ENCODE results near the gene TPK1. TPM values are rescaled to one million over a fixed set of nuclear protein-coding genes. Genes with fewer than 3 reads are reported as not detected.

Gene TPK1
- total RNA-seq, 1 donor from 2014 or later: 2.2 TPM

GRCh38 chr7:144659211-144659610 lies 176.6 kb downstream of the TPK1 start:
- TF ChIP-seq, protein P1, sequence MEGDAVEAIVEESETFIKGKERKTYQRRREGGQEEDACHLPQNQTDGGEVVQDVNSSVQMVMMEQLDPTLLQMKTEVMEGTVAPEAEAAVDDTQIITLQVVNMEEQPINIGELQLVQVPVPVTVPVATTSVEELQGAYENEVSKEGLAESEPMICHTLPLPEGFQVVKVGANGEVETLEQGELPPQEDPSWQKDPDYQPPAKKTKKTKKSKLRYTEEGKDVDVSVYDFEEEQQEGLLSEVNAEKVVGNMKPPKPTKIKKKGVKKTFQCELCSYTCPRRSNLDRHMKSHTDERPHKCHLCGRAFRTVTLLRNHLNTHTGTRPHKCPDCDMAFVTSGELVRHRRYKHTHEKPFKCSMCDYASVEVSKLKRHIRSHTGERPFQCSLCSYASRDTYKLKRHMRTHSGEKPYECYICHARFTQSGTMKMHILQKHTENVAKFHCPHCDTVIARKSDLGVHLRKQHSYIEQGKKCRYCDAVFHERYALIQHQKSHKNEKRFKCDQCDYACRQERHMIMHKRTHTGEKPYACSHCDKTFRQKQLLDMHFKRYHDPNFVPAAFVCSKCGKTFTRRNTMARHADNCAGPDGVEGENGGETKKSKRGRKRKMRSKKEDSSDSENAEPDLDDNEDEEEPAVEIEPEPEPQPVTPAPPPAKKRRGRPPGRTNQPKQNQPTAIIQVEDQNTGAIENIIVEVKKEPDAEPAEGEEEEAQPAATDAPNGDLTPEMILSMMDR (conservative IDR thresholded peaks at IDR 0.05; ENCODE audit: low read depth, low read length): no peak
- no peak overlapping the region for H3K4me3 ChIP-seq (ENCODE audit: low read depth, low read length)
- no peak for DNase-seq (ENCODE audit: low read depth)

- TF ChIP-seq, protein P1 (conservative IDR thresholded peaks at IDR 0.05; ENCODE audit: low read depth, low read length): no peak
- no peak for DNase-seq (ENCODE audit: low read depth)
- no peak overlapping the region for H3K4me3 ChIP-seq (ENCODE audit: low read depth, low read length)
These were observed 178.8 kb downstream of the TPK1 start for GRCh38 chr7:144656965-144657517.

DNA sequence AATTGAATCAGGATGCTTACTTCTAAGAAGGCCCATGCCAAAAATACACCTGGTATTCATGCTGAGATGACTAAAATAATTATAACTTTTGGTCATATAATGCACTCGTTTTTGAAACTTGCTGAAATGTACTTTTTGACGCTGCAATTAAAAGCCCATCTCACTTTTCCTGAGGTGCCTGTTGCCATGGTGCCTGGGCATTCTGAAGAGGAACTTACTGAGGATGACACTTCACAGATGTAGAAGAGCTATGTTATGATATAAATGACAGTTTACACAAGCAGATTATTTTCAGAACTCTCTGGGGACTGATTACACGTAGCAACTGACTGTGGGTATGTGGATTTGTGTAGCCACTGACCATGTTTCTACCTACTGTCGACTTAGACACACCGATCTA lies 182.4 kb downstream of the TPK1 start:
- TF ChIP-seq, protein P1 (conservative IDR thresholded peaks at IDR 0.05; ENCODE audit: low read depth, low read length): no peak
- H3K4me3 ChIP-seq (ENCODE audit: low read depth, low read length): no peak overlapping the region
- no peak for DNase-seq (ENCODE audit: low read depth)

DNA sequence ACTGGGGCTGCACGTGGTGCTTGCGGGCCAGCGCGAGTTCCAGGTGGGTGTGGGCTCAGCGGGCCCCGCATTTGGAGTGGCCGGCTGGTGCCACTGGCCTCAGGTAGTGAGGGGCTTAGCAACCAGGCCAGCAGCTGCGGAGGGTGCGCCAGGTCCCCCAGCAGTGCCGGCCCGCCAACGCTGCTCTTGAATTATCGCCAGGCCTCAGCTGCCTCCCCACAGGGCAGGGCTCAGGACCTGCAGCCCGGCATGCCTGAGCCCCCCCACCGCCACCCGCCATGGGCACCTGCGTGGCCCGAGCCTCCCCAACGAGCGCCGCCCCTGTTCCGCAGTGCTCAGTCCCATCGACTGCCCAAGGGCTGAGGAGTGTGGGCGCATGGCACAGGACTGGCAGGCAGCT lies 185.4 kb downstream of the TPK1 start:
- DNase-seq (ENCODE audit: low read depth): no peak
- no peak overlapping the region for H3K4me3 ChIP-seq (ENCODE audit: low read depth, low read length)
- TF ChIP-seq, protein P1 (conservative IDR thresholded peaks at IDR 0.05; ENCODE audit: low read depth, low read length): no peak

- H3K4me3 ChIP-seq (ENCODE audit: low read depth, low read length): no peak overlapping the region
- TF ChIP-seq, protein P1 (conservative IDR thresholded peaks at IDR 0.05; ENCODE audit: low read depth, low read length): no peak
- DNase-seq (ENCODE audit: low read depth): no peak
These were observed 186.7 kb downstream of the TPK1 start for GRCh38 chr7:144649120-144649519.

DNA sequence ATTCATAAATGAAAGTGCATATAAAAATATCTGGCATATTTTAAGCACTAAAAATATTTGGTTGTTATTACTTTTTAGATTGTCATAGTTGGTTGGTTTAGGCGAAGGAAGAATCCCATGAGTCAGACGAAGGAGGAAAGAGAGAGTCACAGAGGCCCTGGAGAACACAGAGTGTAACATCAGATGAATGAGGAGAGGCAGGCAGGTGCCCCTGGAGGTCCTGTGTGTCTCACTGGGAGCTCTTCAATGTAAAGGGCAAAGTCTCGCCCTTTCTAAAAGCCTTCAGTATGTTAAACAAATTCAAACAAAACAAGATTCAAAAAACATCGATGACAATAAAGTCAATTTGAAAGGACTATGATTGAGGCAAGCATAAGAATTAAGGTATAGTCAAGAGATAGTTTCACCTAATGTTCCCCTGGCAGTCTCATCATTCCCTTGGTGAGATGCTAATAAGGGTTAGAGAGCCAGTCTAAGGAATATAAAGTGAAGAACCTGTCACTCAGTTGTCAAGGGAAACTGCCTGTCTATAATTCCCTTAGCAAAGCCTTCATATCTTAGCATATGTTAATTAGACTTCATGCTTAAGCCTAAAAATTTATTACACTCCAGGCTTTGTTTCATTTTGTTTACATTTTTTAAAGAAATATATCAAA lies 194.3 kb downstream of the TPK1 start:
- DNase-seq (ENCODE audit: low read depth): no peak
- TF ChIP-seq, protein P1 (conservative IDR thresholded peaks at IDR 0.05; ENCODE audit: low read depth, low read length): no peak
- no peak overlapping the region for H3K4me3 ChIP-seq (ENCODE audit: low read depth, low read length)

- DNase-seq (ENCODE audit: low read depth): no peak
- TF ChIP-seq, protein P1 (conservative IDR thresholded peaks at IDR 0.05; ENCODE audit: low read depth, low read length): no peak
- no peak overlapping the region for H3K4me3 ChIP-seq (ENCODE audit: low read depth, low read length)
These were observed 203.1 kb downstream of the TPK1 start for GRCh38 chr7:144632724-144633123.

Data from epithelial cell of proximal tubule (primary cell).